HepG2 (cell line): ENCODE results near the gene PCIF1. TPM values are rescaled to one million over a fixed set of nuclear protein-coding genes. Genes with fewer than 3 reads are reported as not detected.

Experiments used
- ATAC-seq: fragments of 200-7000 bp; cut with Tn5 transposase; 3 replicates; pipeline ENCODE4 v1.9.1; 2020; ENCODE audit warnings: mild to moderate bottlenecking, moderate library complexity
- BruUV-seq: library from RNA; stranded (reverse); fragments of 400-500 nt; replicated peaks from 2 replicates; lab custom pipeline; 2021; lab: Mats Ljungman, UMichigan
- CTCF ChIA-PET: fragments of 300-600 bp; formaldehyde crosslinking; extraction: SDS; loops from one replicate; lab custom pipeline; 2021; ENCODE audit warnings: low total read pairs, inconsistent platforms, low intra/inter-chr PET ratio; lab: Yijun Ruan, JAX
- POLR2A ChIA-PET: fragments of 350-600 bp; sonication (Branson Sonifier 250); formaldehyde crosslinking; loops from one replicate; lab custom pipeline; 2020; ENCODE audit warnings: antibody characterized with exemption, inconsistent platforms; lab: Yijun Ruan, JAX
- DNase-seq: peaks from one replicate; pipeline ENCODE4 v3.0.0-alpha.2; 2015; ENCODE audit warnings: low spot score
- FAIRE-seq: peaks from 3 replicates; lab custom pipeline; 2011; peaks lifted over from hg19 to GRCh38; lab: Jason Lieb, UNC
- H2AFZ ChIP-seq: one replicate; pipeline ENCODE4 v1.6.1; 2011; ENCODE audit warnings: low read length, inconsistent platforms
- H3K27ac ChIP-seq: fragments of 300-600 bp; 3 replicates; pipeline ENCODE4 v1.8.0; 2011; ENCODE audit warnings: mixed run types, mild to moderate bottlenecking, mixed read lengths, low read length, inconsistent platforms; ENCODE audit not compliant: insufficient read depth; ENCODE audit errors: extremely low read length
- H3K27me3 ChIP-seq, 2 experiments: fragments of 200-600 bp in 1 of 2; 2 replicates in 1 of 2; 3 replicates in 1 of 2; pipeline versions ENCODE4 v1.6.0 to v1.8.0; 2011; ENCODE audit warnings: low read length in 2 of 2, mild to moderate bottlenecking in 2 of 2, moderate library complexity in 2 of 2, inconsistent platforms in 1 of 2; ENCODE audit not compliant: insufficient read depth in 2 of 2, control insufficient read depth in 1 of 2
- H3K36me3 ChIP-seq, 2 experiments: fragments of 200-600 bp in 1 of 2; replicated peaks in 1 of 2; 2 replicates in 1 of 2; 3 replicates in 1 of 2; pipeline versions ENCODE4 v1.5.1 to v1.8.0; 2011; ENCODE audit warnings: low read length in 2 of 2, inconsistent platforms in 1 of 2; ENCODE audit not compliant: insufficient read depth in 2 of 2, control insufficient read depth in 1 of 2
- H3K4me1 ChIP-seq: 2 replicates; pipeline ENCODE4 v1.5.1; 2012; ENCODE audit warnings: low read length, inconsistent platforms; ENCODE audit not compliant: insufficient read depth
- H3K4me2 ChIP-seq: 2 replicates; pipeline ENCODE4 v1.6.0; 2011; ENCODE audit warnings: low read depth, low read length, inconsistent platforms
- H3K4me3 ChIP-seq, 3 experiments: fragments of 200-600 bp in 1 of 3; sonication (generic), shearing (Covaris generic) in 1 of 3; replicated peaks in 1 of 3; 2 replicates each; pipeline ENCODE4 v1.5.1; 2011 to 2016; ENCODE audit warnings: low read length in 3 of 3, inconsistent platforms in 2 of 3, low read depth in 2 of 3, mild to moderate bottlenecking in 2 of 3, control low read depth in 1 of 3, mixed read lengths in 1 of 3; ENCODE audit not compliant: insufficient read depth in 1 of 3
- H3K79me2 ChIP-seq: one replicate; pipeline ENCODE4 v1.6.1; 2011; ENCODE audit warnings: low read length, inconsistent platforms; ENCODE audit not compliant: insufficient read depth
- H3K9ac ChIP-seq: 2 replicates; pipeline ENCODE4 v1.6.0; 2011; ENCODE audit warnings: mild to moderate bottlenecking, low read depth, low read length, inconsistent platforms; ENCODE audit not compliant: insufficient read depth
- H3K9me3 ChIP-seq: 2 replicates; pipeline ENCODE4 v1.5.1; 2012; ENCODE audit warnings: mild to moderate bottlenecking, low read length
- H4K20me1 ChIP-seq: 2 replicates; pipeline ENCODE4 v1.6.0; 2011; ENCODE audit warnings: inconsistent platforms, mild to moderate bottlenecking, low read length, moderate library complexity; ENCODE audit not compliant: insufficient read depth
- FOXP1 ChIP-seq, 2 experiments: fragments of 450-650 bp in 1 of 2; IDR thresholded peaks; 2 replicates each; pipeline ENCODE4 v1.6.1; 2017 to 2018; ENCODE audit warnings: antibody characterized with exemption in 1 of 2
- HES4 ChIP-seq: sonication (generic); formaldehyde crosslinking; IDR thresholded peaks from 2 replicates; pipeline ENCODE4 v1.9.0; 2021; ENCODE audit warnings: mild to moderate bottlenecking, missing genetic modification reagents, borderline replicate concordance
- SETDB1 ChIP-seq: sonication (generic); formaldehyde crosslinking; IDR thresholded peaks from 2 replicates; pipeline ENCODE4 v1.5.1; 2020; ENCODE audit warnings: missing genetic modification reagents, mild to moderate bottlenecking, borderline replicate concordance
- TRIM24 ChIP-seq: sonication (generic); formaldehyde crosslinking; IDR thresholded peaks from 2 replicates; pipeline ENCODE4 v1.8.0; 2022; ENCODE audit warnings: mild to moderate bottlenecking, missing genetic modification reagents
- ZMAT3 ChIP-seq: sonication (generic); formaldehyde crosslinking; conservative IDR thresholded peaks from 2 replicates; pipeline ENCODE4 v1.7.0; 2021; ENCODE audit warnings: missing genetic modification reagents
- ZMYM3 ChIP-seq: sonication (generic); formaldehyde crosslinking; IDR thresholded peaks from 2 replicates; pipeline ENCODE4 v1.5.1; 2020; ENCODE audit warnings: mild to moderate bottlenecking, missing genetic modification reagents
- ZNF629 ChIP-seq: sonication (generic); formaldehyde crosslinking; conservative IDR thresholded peaks from 2 replicates; pipeline ENCODE4 v1.5.0; 2020; ENCODE audit warnings: missing genetic modification reagents
- WGBS: methylation state at CpG from one replicate; pipeline ENCODE4 v1.1.6; 2017; ENCODE audit warnings: low lambda C conversion rate; 5-methylcytosine and 5-hydroxymethylcytosine counted together
- in situ Hi-C: cut with HindIII; loops from 2 replicates; pipeline ENCODE4 v1.10.0; 2017; ENCODE audit warnings: low pct_unique_long_range_greater_than_20kb; ENCODE audit not compliant: extremely low pct_ligation_motif_present
- intact Hi-C: fragments of 100-400 bp; cut with micrococcal nuclease; formaldehyde crosslinking; loops from one replicate; pipeline ENCODE4 v1.10.0; 2022; ENCODE audit not compliant: unreplicated experiment
- polyA plus RNA-seq, 8 experiments: library from polyadenylated mRNA; depleted of rRNA in 3 of 8; stranded (reverse) in 7 of 8; unstranded in 1 of 8; fragments of >200 nt; fragmentation: Illumina TruSeq in 4 of 8; extraction: Trizol in 4 of 8; gene quantifications; 2 replicates each; pipeline versions ENCODE4 v1.2.1 to v1.2.3, GENCODE V29; 2011 to 2016; ENCODE audit warnings: low read depth in 4 of 8, missing spikeins in 1 of 8, mixed read lengths in 1 of 8; ENCODE audit not compliant: insufficient read depth in 1 of 8
- total RNA-seq, 5 experiments: library from RNA; depleted of rRNA; stranded (reverse); fragments of >200 nt; fragmentation: Illumina TruSeq; extraction: Trizol; gene quantifications; 2 replicates each; pipeline ENCODE4 v1.2.3, GENCODE V29; 2016; ENCODE audit warnings: low read depth in 1 of 5
- TF ChIP-seq, protein P1 (sequence below), 2 experiments: sonication (generic) in 1 of 2; formaldehyde crosslinking in 1 of 2; IDR thresholded peaks; 2 replicates each; pipeline versions ENCODE4 v1.5.1 to v1.6.1; 2011 to 2020; ENCODE audit warnings: borderline replicate concordance in 1 of 2, low read depth in 1 of 2, low read length in 1 of 2, mild to moderate bottlenecking in 1 of 2, missing genetic modification reagents in 1 of 2, moderate library complexity in 1 of 2

The PCIF1 gene
- total and polyA plus RNA-seq, 2 of the 13 experiments (the other 11 are each of a cell fraction or from before 2014, with no cell fraction given) = 20.9 to 24.4 TPM

DNA sequence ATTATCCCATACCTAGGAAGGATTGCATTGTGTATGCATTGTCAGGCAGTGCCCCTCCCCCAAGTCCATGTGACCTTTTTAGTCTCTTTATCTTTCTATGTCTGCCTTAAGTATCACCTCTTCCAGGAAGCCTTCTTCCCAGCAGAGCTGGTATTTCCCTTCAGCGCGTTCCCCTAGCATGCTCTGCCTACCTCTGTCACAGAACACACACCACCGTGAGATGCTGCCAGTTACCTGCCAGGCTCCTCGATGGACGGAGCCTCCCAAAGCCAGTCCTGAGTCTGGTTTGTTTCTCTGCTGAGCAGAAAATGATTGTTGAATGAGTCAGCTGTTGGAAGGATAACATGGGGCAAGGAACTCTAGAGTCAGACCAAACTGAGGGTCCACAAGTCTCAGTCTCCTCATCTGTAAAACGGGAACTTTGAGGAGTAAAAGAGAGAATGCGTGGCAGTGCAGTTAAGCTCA lies 48.8 kb downstream of the PCIF1 start:
- no peak for ATAC-seq
- TF ChIP-seq TRIM24 (CRISPR knock-in tag) = no peak
- TF ChIP-seq FOXP1 (IDR thresholded peaks at IDR 0.05) = no peak
- TF ChIP-seq FOXP1 (CRISPR knock-in tag; IDR thresholded peaks at IDR 0.05) = no peak
- TF ChIP-seq ZMAT3 (CRISPR knock-in tag) = no peak
- 0 out of 2 replicates have a peak, but pooled peaks have one; percentile 24 for TF ChIP-seq ZMYM3 (CRISPR knock-in tag)
- TF ChIP-seq SETDB1 (CRISPR knock-in tag) = 0 out of 2 replicates have a peak, but pooled peaks have one; percentile 28
- TF ChIP-seq ZNF629 = peak; percentile 76
- 0 out of 2 replicates have a peak, but pooled peaks have one; percentile 32 for TF ChIP-seq HES4
- TF ChIP-seq, protein P1, sequence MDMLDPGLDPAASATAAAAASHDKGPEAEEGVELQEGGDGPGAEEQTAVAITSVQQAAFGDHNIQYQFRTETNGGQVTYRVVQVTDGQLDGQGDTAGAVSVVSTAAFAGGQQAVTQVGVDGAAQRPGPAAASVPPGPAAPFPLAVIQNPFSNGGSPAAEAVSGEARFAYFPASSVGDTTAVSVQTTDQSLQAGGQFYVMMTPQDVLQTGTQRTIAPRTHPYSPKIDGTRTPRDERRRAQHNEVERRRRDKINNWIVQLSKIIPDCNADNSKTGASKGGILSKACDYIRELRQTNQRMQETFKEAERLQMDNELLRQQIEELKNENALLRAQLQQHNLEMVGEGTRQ (IDR thresholded peaks at IDR 0.05; ENCODE audit: low read depth, low read length) = peak; percentile 6; the same call in 1 of the 2 replicates
- TF ChIP-seq, protein P1 (CRISPR knock-in tag; IDR thresholded peaks at IDR 0.05; ENCODE audit: borderline replicate concordance) = no peak
- TF ChIP-seq, all 625 proteins: peak for 5
- BruUV-seq = no TSS peak
- H3K36me3 ChIP-seq = no peaks in the 10 kb centered on the region
- intact Hi-C loops (no loop called here), in situ Hi-C loops (no loop called here)
- CTCF ChIA-PET = no interaction called here
- POLR2A ChIA-PET = no interaction called here
- no peaks in the 10 kb centered on the region for H3K79me2 ChIP-seq
- peaks cover 2 to 19% of the 10 kb centered on the region in 2 experiments; a peak in 3 of 5 replicates for H3K27me3 ChIP-seq
- H3K27ac ChIP-seq = no peak overlapping the region
- H3K9me3 ChIP-seq = no peaks in the 10 kb centered on the region
- no peaks in the 10 kb centered on the region for H3K4me1 ChIP-seq
- no peak overlapping the region for H3K4me2 ChIP-seq
- FAIRE-seq (no peak), DNase-seq (no peak)
- H3K9ac ChIP-seq = no peak overlapping the region
- H2AFZ ChIP-seq = no peak overlapping the region
- no peak overlapping the region for H3K4me3 ChIP-seq
- no peaks in the 10 kb centered on the region for H4K20me1 ChIP-seq
- WGBS = 26% methylated on average over 7 of the region's 7 CpGs
